Motor neuron (in vitro differentiated cells): ENCODE results near the gene PLPP3. TPM values are rescaled to one million over a fixed set of nuclear protein-coding genes. Genes with fewer than 3 reads are reported as not detected.

Experiments
- ATAC-seq, 8 experiments: fragments of 200-7000 bp; cut with Tn5 transposase; replicated peaks in 6 of 8; 2 replicates each; pipeline ENCODE4 v1.8.0; 2021; ENCODE audit warnings: mild to moderate bottlenecking in 8 of 8, moderate library complexity in 8 of 8
- H3K27ac ChIP-seq, 2 donors: fragments of 250-450 bp; sonication (Bioruptor Pico); 2 replicates each; pipeline ENCODE4 v1.9.0; 2021; ENCODE audit warnings: antibody characterized with exemption in 2 of 2, mild to moderate bottlenecking in 2 of 2, moderate library complexity in 1 of 2
- H3K4me1 ChIP-seq, 2 donors: fragments of 250-450 bp; sonication (Bioruptor Pico); replicated peaks in 1 of 2; 2 replicates each; pipeline ENCODE4 v1.6.1; 2021; ENCODE audit warnings: antibody characterized with exemption in 2 of 2, mild to moderate bottlenecking in 2 of 2, moderate library complexity in 1 of 2
- H3K4me3 ChIP-seq, 5 donors: fragments of 250-450 bp; sonication (Bioruptor Pico); 2 replicates each; pipeline ENCODE4 v1.9.0; 2021; ENCODE audit warnings: antibody characterized with exemption in 5 of 5, mild to moderate bottlenecking in 5 of 5, moderate library complexity in 4 of 5
- WGBS, 10 experiments: fragments of 450-650 bp; shearing (Covaris generic); methylation state at CpG; one replicate each; pipeline ENCODE4 v1.0.0; 2022; 5-methylcytosine and 5-hydroxymethylcytosine counted together
- in situ Hi-C, 9 experiments: fragments of 400-800 bp; cut with MboI; loops; one replicate each; pipeline ENCODE4 v1.15.0; 2021; ENCODE audit warnings: low sequenced_read_pairs in 9 of 9, low pct_unique_long_range_greater_than_20kb in 2 of 9; ENCODE audit not compliant: unreplicated experiment in 9 of 9
- total RNA-seq, 8 experiments: library from RNA; unstranded; fragments of 300-600 nt; gene quantifications; 2 replicates each; pipeline versions ENCODE4 v1.2.3 to v1.2.4, GENCODE V29; 2022

The PLPP3 gene
- total RNA-seq, 8 experiments from 2014 or later, result 4.7 to 175 (median 24.7) TPM

DNA sequence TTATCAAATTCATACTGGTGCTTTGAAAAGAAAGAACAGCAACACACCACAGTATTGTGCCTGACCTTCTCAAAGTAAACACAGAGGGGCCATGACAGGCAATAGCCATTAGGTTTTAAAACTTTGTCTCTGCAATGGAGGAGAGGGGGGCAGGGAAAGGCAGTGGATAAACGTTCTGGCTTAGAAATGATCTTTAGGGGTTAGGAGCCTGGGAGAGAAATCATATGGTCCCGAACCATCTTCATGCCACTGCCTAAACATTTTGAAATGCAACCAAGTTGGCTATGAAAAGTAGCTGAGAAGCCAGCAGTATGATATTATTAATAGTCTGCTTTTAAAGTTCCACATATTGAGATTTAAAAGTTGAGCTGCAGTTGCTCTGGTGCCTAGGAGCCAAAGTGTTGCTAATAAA lies 39.8 kb downstream of the PLPP3 start:
- in situ Hi-C loops, result no loop called here
- H3K4me3 ChIP-seq, result no peak overlapping the region
- 0 to 50% (median 20%) methylated on average over 1 to 2 of the region's 2 CpGs; no CpG with 5 or more reads in 4 of the 10 experiments for WGBS, 10 experiments
- peak in 1 of 8 experiments; percentile 28 for ATAC-seq
- peaks cover 11 to 22% of the 10 kb centered on the region in 2 donors for H3K4me1 ChIP-seq
- H3K27ac ChIP-seq, result no peak overlapping the region

DNA sequence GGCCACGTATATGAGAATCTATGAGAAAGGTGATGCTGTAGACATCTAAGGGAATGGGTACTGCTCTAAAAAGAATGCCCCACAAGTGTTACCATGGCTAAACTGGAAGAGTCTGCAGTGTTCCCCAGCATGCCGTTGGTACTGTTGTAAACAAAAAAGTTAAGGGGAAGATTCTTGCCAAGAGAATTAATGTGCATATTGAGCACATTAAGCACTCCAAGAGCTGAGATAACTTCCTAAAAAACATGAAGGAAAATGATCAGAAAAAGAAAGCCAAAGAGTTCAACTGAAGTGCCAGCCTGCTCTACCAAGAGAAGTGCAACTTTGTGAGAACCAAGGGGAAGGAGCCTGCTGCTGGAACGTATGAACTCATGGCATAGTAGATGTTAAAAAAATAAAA lies 40.8 kb downstream of the PLPP3 start:
- WGBS, 10 experiments, result 22 to 100% (median 68%) methylated on average over 1 to 3 of the region's 3 CpGs
- no peak overlapping the region for H3K4me3 ChIP-seq
- H3K27ac ChIP-seq, result no peak overlapping the region
- no peak for ATAC-seq
- H3K4me1 ChIP-seq, result peaks cover 13 to 23% of the 10 kb centered on the region in 2 donors
- in situ Hi-C loops, result no loop called here

DNA sequence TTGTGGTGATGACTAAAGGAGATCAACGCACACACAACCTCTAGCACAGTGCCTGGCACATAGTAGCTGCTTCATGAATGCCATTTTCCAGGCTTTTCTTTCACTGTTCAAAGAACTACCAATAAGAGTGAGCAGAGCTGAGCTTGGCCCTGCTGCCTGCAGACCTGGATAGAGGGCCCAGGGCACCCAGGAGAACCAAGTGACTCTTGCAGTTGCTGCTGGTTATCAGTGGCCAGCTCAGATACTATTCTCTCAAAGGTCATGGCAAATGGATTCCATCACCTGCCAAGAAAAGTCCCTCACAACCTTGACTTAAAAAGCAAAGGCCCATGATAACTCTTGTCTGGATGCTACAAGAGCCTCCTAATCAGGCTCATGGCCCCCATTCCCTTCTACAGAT lies 41.7 kb downstream of the PLPP3 start:
- H3K27ac ChIP-seq, result no peak overlapping the region
- H3K4me3 ChIP-seq, result no peak overlapping the region
- in situ Hi-C loops, result no loop called here
- no peak for ATAC-seq
- peaks cover 14 to 32% of the 10 kb centered on the region in 2 donors for H3K4me1 ChIP-seq
- WGBS, 10 experiments, result 78 to 100% (median 100%) methylated on average over 1 of the region's 1 CpG; no CpG with 5 or more reads in 6 of the 10 experiments

DNA sequence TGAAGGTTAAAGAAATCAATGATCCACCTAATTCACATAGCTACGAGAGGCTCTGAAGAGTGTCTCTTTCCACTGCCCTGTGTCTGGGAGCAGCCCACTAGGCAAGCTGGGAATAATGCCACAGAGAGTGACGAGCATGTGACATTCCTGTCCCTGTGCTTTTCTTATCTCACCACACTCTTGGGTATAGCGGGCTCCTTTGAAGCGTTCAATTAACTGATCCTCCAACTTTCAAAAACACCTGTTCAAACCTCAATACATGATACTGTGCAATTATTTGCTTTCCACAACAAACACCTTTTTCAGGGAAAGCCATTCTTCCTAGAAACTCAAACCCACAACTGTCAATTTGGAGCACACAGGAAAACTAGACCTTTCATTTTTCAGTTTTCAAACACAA lies 43.4 kb downstream of the PLPP3 start:
- Histone ChIP-seq H3K27ac (no peak overlapping the region), H3K4me3 (no peak overlapping the region), H3K4me1 (peaks cover 29 to 44% of the 10 kb centered on the region in 2 donors)
- 20 to 96% (median 78%) methylated on average over 1 to 4 of the region's 4 CpGs for WGBS, 10 experiments
- in situ Hi-C loops, result no loop called here
- ATAC-seq, result peak in 2 of 8 experiments; percentile 9 to 12

DNA sequence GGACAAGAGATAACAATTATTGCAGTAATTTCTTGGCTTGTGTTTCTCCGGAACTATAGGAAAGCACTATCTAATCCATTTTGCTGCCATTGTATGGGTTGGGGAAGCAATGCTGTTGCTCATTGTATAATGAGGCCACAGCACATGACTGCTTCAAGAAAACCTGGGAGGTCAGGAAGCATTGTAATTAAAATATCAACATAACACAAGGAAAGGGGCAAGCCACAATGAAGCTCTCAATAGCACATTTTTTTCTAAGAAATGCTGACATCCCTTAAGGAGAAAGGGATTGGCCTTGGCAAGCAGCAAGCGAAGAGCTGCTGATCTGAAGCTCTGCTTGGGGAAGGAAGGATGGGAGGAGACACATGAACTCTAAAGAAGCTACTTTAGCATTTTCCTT lies 44.0 kb downstream of the PLPP3 start:
- 42 to 100% (median 89%) methylated on average over 1 to 2 of the region's 2 CpGs; no CpG with 5 or more reads in 1 of the 10 experiments for WGBS, 10 experiments
- no peak overlapping the region for H3K27ac ChIP-seq
- ATAC-seq, result peak in 3 of 8 experiments; percentile 73 to 91 (median 86)

DNA sequence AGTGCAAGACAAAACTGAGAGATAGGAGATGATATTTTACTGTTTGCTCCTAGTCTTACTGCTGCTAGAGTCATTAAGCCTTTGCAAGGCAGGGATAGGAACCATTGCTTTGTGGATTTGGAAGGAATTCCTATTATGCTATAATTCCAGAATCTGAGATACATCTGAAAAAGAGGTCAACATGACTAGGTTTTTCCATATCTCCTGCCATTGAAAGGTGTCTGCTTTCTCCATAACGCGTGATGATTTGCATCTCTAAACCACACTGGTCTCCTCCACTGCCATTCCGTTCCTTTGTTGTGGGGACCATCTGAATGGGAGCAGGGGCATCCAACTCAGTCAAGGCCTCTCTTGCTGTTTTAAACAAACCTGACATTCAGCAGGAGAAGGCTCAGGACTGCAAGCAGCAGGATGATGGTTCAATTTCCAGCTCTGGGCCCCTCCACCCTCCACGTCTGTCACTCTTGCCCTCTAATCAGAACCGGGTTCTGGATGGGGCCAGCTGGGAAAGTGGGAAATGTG lies 45.2 kb downstream of the PLPP3 start:
- WGBS, 10 experiments, result 57 to 100% (median 77%) methylated on average over 1 to 5 of the region's 5 CpGs; no CpG with 5 or more reads in 1 of the 10 experiments
- peaks cover 34 to 42% of the 10 kb centered on the region in 2 donors for H3K4me1 ChIP-seq
- no peak overlapping the region for H3K4me3 ChIP-seq
- H3K27ac ChIP-seq, result no peak overlapping the region
- ATAC-seq, result no peak
- in situ Hi-C loops, result no loop called here

More for the DNA sequence above, 44.0 kb downstream of the PLPP3 start:
- in situ Hi-C loops, result no loop called here
- Histone ChIP-seq H3K4me3 (no peak overlapping the region), H3K4me1 (peaks cover 29 to 44% of the 10 kb centered on the region in 2 donors)

DNA sequence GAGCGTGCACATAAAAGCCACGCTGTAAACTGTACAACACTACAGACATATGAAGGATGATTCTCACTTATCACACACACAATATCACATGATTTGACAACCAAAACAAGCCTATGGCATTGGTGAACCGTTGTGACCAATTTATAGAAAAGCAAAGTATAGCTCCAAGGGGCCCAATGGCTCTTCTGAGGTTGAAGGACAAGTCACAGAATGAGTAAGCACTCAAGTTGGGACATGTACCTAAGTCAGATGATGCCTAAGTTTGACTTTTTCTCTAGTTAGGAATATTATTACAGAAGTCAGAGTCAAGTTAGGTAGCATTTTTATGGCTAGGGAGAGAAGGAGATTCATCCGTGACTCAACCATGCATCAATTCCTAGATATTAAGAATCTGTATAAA lies 45.7 kb downstream of the PLPP3 start:
- 61 to 100% (median 96%) methylated on average over 1 to 4 of the region's 4 CpGs; no CpG with 5 or more reads in 1 of the 10 experiments for WGBS, 10 experiments
- Histone ChIP-seq H3K4me1 (peaks cover 38 to 47% of the 10 kb centered on the region in 2 donors), H3K27ac (no peak overlapping the region), H3K4me3 (no peak overlapping the region)
- in situ Hi-C loops, result no loop called here
- no peak for ATAC-seq

DNA sequence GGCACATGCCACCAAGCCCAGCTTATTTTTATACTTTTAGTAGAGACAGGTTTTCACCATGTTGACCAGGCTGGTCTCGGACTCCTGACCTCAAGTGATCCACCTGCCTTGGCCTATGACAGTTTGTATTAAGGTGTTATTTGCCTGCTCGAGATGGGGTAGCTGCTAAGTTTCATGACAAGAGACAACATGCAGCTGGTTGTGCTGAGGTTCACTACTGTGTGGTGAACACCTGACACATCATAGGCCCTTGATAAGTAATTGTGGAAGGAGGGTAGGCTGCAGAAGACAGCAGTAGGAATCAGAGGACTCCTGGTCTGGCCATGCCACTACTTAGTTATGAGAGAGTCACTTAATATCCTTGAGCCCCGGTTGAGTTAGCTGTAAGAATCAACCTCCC lies 46.2 kb downstream of the PLPP3 start:
- in situ Hi-C loops, result no loop called here
- H3K4me1 ChIP-seq, result peaks cover 42 to 51% of the 10 kb centered on the region in 2 donors
- WGBS, 10 experiments, result 0 to 100% (median 95%) methylated on average over 1 to 3 of the region's 3 CpGs; no CpG with 5 or more reads in 1 of the 10 experiments
- ATAC-seq, result no peak
- no peak overlapping the region for H3K27ac ChIP-seq
- H3K4me3 ChIP-seq, result no peak overlapping the region

DNA sequence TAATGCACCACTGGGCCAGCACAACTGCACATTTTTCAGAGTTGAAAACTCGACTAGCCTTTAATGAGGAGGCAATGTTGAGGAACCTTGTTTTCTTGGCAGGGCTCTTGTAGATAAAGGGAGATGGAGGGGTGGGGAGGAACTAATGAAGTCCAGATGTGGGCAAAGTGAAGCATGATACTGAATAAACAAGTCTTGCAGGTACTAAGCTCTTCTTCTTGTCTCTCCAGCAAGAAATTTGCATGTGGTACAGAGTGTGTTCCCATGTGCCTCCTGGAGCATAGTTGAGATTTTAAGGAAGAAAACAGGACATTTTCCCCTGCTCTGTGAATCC lies 47.0 kb downstream of the PLPP3 start:
- no peak overlapping the region for H3K4me3 ChIP-seq
- in situ Hi-C loops, result no loop called here
- peaks cover 51 to 60% of the 10 kb centered on the region in 2 donors for H3K4me1 ChIP-seq
- ATAC-seq, result peak in 3 of 8 experiments; percentile 22 to 51 (median 31)
- 13 to 78% (median 35%) methylated on average over 1 of the region's 1 CpG; no CpG with 5 or more reads in 6 of the 10 experiments for WGBS, 10 experiments
- H3K27ac ChIP-seq, result no peak overlapping the region

DNA sequence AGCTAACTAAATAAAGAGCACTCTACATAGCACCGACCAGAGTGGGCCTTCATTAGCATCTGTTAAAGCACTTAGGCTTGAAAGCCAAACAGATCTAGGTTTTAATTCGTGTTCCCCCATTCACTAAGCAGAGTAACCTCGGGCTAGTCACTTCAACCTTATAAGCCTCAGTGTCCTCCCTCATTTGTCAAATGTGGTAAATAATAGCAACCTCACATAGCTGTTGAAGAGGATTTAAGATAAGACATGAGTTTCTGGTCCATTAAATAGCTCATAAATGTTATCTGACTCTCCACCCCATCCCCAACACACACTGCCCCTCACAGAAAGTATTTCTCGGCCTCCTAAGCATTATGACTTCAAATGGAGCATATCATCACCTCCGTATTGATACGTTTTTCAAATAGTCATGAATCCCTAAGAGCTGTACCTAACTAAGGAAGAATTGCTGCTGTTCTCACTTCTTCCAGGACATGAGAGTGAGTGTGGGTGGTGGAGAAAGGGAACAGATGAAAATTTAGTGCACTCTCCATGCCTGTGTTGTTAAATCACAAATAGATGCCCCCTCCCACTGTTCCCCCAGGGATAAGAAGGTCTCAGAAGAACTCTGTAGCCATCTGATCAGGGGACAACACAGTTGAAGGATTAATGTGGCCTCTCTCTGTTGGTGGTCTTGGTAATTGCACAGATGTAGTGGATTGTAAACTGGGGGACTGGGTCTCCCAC lies 47.6 kb downstream of the PLPP3 start:
- 32 to 90% (median 53%) methylated on average over 2 to 6 of the region's 6 CpGs; no CpG with 5 or more reads in 1 of the 10 experiments for WGBS, 10 experiments
- Histone ChIP-seq H3K27ac (no peak overlapping the region), H3K4me3 (no peak overlapping the region), H3K4me1 (peaks cover 56 to 64% of the 10 kb centered on the region in 2 donors)
- in situ Hi-C loops, result no loop called here
- ATAC-seq, result no peak

DNA sequence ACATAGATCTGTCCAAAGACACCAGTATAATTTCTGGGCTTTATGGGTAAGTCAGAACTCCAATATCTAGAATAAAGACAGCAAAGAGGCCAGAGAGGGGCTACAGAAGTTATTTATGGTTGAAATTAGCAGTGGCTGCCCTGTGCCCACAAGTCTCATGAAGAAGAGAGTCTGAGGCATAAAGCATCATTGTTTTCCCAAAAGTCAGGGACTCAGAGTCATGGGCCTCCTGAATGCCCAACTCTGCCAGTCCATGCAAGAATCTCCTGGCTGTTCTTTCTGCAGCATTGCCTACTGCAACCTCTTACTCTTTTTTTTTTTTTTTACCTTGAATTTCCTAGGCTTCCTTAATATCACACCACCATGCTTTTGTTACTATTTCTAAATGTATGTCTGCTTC lies 49.6 kb downstream of the PLPP3 start:
- in situ Hi-C loops, result no loop called here
- Histone ChIP-seq H3K4me3 (no peak overlapping the region), H3K27ac (no peak overlapping the region), H3K4me1 (peaks cover 63 to 65% of the 10 kb centered on the region in 2 donors)
- no peak for ATAC-seq

DNA sequence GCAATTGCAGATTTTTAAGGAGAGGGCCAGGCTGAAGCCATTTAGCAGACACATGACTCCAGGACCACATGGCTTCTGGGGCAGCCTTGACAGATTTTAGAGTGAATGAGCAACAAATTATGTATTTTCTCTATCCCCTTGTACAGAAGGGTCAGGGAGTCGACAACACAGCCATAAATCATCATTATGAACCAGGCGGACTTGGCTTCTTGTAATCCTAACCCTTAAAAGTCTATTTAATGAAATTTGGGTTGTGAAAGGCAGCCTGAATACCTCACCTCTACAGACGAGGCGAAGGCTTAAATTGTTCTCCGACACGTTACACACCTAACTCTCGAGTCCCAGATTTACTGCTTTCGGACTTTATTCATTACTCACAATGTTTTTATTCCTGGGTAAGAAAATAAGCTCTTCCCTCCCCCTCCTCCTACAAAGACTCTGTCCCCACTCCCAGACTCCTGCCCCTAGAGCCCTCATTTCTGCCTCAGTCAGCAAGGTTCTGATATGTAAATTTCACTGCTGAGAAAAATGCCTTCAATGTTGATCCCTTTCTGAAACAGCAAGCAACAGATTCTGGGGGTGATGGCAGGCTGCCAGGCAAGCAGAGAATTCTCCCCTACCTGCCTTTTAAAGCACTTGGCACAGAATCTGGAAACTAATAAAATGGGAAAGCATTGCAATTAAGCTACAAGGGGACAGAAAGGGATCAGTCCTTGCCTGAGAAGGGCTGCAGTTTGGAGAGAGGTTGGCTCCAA lies 51.6 kb downstream of the PLPP3 start:
- in situ Hi-C loops, result no loop called here
- WGBS, 10 experiments, result 10 to 70% (median 29%) methylated on average over 1 to 8 of the region's 8 CpGs; no CpG with 5 or more reads in 2 of the 10 experiments
- peak; percentile 3 to 92 (median 74) for ATAC-seq
- H3K4me1 ChIP-seq, result peaks cover 51 to 61% of the 10 kb centered on the region in 2 donors
- no peak overlapping the region for H3K4me3 ChIP-seq
- peak overlapping the region in 1 of 2 donors; percentile 11 for H3K27ac ChIP-seq

DNA sequence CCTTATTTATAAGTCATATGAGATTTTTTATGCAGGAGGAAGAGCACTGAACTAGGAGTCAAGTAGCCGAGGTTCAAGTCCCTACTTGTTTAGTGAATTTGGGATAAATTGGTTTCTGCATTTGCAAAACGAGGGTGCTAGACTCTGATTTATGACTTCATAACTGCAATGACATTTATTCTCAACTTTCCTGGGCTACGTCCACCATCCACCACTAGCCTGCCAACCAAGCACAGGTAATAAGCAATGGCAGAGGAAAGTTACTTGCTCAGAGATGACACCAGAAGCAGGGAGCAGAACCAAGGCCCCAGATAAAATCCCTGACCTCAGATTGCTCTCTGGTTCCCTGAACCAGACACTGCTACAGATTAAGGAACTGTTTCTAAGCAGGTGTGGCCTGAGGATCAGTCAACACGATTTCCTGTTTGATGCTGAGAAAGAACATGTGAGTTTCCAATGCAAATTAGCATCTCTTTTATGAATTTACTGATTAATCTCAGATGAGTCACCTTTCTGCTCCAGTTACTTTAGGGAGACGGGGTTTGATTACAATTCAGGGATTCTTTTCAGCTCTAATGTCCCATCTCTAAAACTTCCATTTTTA lies 52.7 kb downstream of the PLPP3 start:
- in situ Hi-C loops, result no loop called here
- peak in 3 of 8 experiments; percentile 61 to 69 (median 65) for ATAC-seq
- no peak overlapping the region for H3K4me3 ChIP-seq
- H3K4me1 ChIP-seq, result peaks cover 41 to 52% of the 10 kb centered on the region in 2 donors
- no peak overlapping the region for H3K27ac ChIP-seq
- 0 to 100% (median 61%) methylated on average over 2 to 5 of the region's 5 CpGs for WGBS, 10 experiments
